Measurements from ENCODE around the gene SLC6A8.
"Not testable (repeated sequence)": the region's sequence is repeated elsewhere in the genome, so short reads cannot be mapped to it uniquely, and the experiment has no call there.

SLC6A8 gene

GRCh38 chrX:153694256-153694655 is 6.5 kb downstream of the SLC6A8 start:
- DNase-seq: not testable (repeated sequence)

- no peak for DNase-seq
Measured at GRCh38 chrX:153694687-153695270, 7.1 kb downstream of the SLC6A8 start.

GRCh38 chrX:153696100-153696499 is 8.4 kb downstream of the SLC6A8 start:
- DNase-seq: no peak

- DNase-seq: not testable (repeated sequence)
Measured at GRCh38 chrX:153696538-153696937, 8.8 kb downstream of the SLC6A8 start.

- not testable (repeated sequence) for DNase-seq
Measured at GRCh38 chrX:153696986-153697722, 9.4 kb downstream of the SLC6A8 start.

GRCh38 chrX:153697924-153698865 is 10.5 kb downstream of the SLC6A8 start:
- DNase-seq: no peak

GRCh38 chrX:153699210-153699783 is 11.6 kb downstream of the SLC6A8 start:
- DNase-seq: not testable (repeated sequence)

GRCh38 chrX:153699784-153700371 is 12.2 kb downstream of the SLC6A8 start:
- not testable (repeated sequence) for DNase-seq

GRCh38 chrX:153700376-153700945 is 12.7 kb downstream of the SLC6A8 start:
- no peak for DNase-seq

GRCh38 chrX:153700967-153701366 is 13.2 kb downstream of the SLC6A8 start:
- DNase-seq: no peak

- no peak for DNase-seq
Measured at GRCh38 chrX:153701706-153702105, 14.0 kb downstream of the SLC6A8 start.

GRCh38 chrX:153702336-153703035 is 14.8 kb downstream of the SLC6A8 start:
- no peak for DNase-seq

GRCh38 chrX:153703036-153703370 is 15.3 kb downstream of the SLC6A8 start:
- no peak for DNase-seq

- DNase-seq: no peak
Measured at GRCh38 chrX:153704021-153704526, 16.3 kb downstream of the SLC6A8 start.

GRCh38 chrX:153704631-153705402 is 17.1 kb downstream of the SLC6A8 start:
- not testable (repeated sequence) for DNase-seq

- not testable (repeated sequence) for DNase-seq
Measured at GRCh38 chrX:153705403-153706060, 17.8 kb downstream of the SLC6A8 start.

GRCh38 chrX:153706799-153707198 is 19.1 kb downstream of the SLC6A8 start:
- DNase-seq: no peak

GRCh38 chrX:153707406-153707805 is 19.7 kb downstream of the SLC6A8 start:
- DNase-seq: no peak

GRCh38 chrX:153708415-153708814 is 20.7 kb downstream of the SLC6A8 start:
- DNase-seq: peak; percentile 46
